ENCODE measurements around the gene KLK3.

- no peak for TF ChIP-seq CTCF (IDR thresholded peaks at IDR 0.05; ENCODE audit: insufficient read depth, low read length)
- TF ChIP-seq POLR2AphosphoS5 (IDR thresholded peaks at IDR 0.05; ENCODE audit: low read depth), result no peak
- no peak for TF ChIP-seq GABPA (IDR thresholded peaks at IDR 0.05; ENCODE audit: low read depth)
- TF ChIP-seq SPI1 (IDR thresholded peaks at IDR 0.05; ENCODE audit: borderline replicate concordance, low read depth), result no peak
Observed at GRCh38 chr19:50823389-50824042, 31.2 kb upstream of the KLK3 start, which contains the start of gene KLK1.

Measured in HL-60 (cell line).